Loucy (cell line): ENCODE measurements around the gene UNC93A.

Experiments used
- EZH2phosphoT487 ChIP-seq: fragments of 200-600 bp; IDR thresholded peaks from 2 replicates; pipeline ENCODE4 v1.6.1; 2018; ENCODE audit warnings: antibody characterized with exemption, mild to moderate bottlenecking, moderate library complexity, borderline replicate concordance
- TF ChIP-seq, protein P1 (sequence below): fragments of 200-600 bp; sonication (generic); conservative IDR thresholded peaks from 2 replicates; pipeline ENCODE4 v1.5.1; 2014; ENCODE audit warnings: mild to moderate bottlenecking, antibody characterized with exemption, low read length

DNA sequence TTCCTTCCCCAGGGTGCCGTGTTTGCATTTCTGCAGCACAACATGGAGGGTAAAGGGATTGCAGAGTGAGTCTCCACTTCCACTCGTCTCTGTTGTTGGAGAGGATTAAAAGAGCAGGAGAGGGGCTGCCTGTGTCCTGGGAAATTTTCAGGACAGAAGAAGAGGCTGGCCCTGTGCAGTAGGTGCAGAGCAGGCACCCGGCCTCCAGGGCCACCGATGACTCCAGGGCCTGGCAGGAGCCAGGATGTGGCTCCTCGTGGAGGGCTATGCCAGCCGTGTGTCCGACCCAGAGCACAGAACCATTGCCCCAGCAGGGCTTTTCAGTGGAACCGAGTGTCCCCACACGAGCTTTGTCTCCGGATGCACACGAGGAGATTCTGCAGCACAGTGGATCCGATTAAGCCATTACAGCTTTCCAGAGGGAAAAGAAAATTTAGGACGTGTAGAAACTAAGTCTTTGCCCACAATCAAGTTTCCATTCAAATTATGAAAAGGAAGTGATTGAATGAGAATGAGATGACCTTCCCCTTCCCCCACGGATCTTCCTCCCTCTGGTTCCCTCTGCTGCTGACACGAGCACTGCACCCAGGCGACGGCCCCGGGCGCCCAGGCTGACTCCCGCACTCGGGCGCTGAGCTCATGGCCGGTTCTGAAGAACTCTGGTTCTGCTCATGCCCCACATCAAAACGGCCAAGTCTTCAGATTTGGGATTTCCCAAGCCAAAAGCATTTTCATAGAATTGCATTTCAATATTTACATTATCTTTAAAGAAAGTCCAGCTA is 43.1 kb upstream of the UNC93A start:
- TF ChIP-seq, protein P1, sequence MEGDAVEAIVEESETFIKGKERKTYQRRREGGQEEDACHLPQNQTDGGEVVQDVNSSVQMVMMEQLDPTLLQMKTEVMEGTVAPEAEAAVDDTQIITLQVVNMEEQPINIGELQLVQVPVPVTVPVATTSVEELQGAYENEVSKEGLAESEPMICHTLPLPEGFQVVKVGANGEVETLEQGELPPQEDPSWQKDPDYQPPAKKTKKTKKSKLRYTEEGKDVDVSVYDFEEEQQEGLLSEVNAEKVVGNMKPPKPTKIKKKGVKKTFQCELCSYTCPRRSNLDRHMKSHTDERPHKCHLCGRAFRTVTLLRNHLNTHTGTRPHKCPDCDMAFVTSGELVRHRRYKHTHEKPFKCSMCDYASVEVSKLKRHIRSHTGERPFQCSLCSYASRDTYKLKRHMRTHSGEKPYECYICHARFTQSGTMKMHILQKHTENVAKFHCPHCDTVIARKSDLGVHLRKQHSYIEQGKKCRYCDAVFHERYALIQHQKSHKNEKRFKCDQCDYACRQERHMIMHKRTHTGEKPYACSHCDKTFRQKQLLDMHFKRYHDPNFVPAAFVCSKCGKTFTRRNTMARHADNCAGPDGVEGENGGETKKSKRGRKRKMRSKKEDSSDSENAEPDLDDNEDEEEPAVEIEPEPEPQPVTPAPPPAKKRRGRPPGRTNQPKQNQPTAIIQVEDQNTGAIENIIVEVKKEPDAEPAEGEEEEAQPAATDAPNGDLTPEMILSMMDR, result no peak
- no peak for TF ChIP-seq EZH2phosphoT487
